ENCODE results near the gene SAP30L.

SAP30L gene

GRCh38 chr5:154406231-154406630 lies 39.6 kb upstream of the SAP30L start:
- no peaks in the 10 kb centered on the region for H3K9me3 ChIP-seq (ENCODE audit: control insufficient read depth, insufficient read depth, low read depth, low read length)
- H3K4me1 ChIP-seq (ENCODE audit: control insufficient read depth, insufficient read depth, low read length): peaks cover 11% of the 10 kb centered on the region; the same call in 1 of the 2 replicates
- no peaks in the 10 kb centered on the region for H3K36me3 ChIP-seq (ENCODE audit: control insufficient read depth, insufficient read depth, low read length)
- no peak overlapping the region for H3K9ac ChIP-seq (ENCODE audit: low read length)
- no peak overlapping the region for H3K4me3 ChIP-seq (ENCODE audit: low read depth, low read length)
- H3K27me3 ChIP-seq (ENCODE audit: control insufficient read depth, insufficient read depth, low read length): no peaks in the 10 kb centered on the region
- H3K27ac ChIP-seq (ENCODE audit: low read depth, low read length): no peak overlapping the region

- Histone ChIP-seq H3K4me3 (ENCODE audit: low read depth, low read length) (no peak overlapping the region), H3K9me3 (ENCODE audit: control insufficient read depth, insufficient read depth, low read depth, low read length) (no peaks in the 10 kb centered on the region), H3K9ac (ENCODE audit: low read length) (no peak overlapping the region), H3K27ac (ENCODE audit: low read depth, low read length) (no peak overlapping the region), H3K4me1 (ENCODE audit: control insufficient read depth, insufficient read depth, low read length) (peaks cover 11% of the 10 kb centered on the region; the same call in 1 of the 2 replicates), H3K36me3 (ENCODE audit: control insufficient read depth, insufficient read depth, low read length) (no peaks in the 10 kb centered on the region; the same call in 1 of the 2 replicates), H3K27me3 (ENCODE audit: control insufficient read depth, insufficient read depth, low read length) (no peaks in the 10 kb centered on the region)
These were observed 39.0 kb upstream of the SAP30L start for GRCh38 chr5:154406826-154407225.

DNA sequence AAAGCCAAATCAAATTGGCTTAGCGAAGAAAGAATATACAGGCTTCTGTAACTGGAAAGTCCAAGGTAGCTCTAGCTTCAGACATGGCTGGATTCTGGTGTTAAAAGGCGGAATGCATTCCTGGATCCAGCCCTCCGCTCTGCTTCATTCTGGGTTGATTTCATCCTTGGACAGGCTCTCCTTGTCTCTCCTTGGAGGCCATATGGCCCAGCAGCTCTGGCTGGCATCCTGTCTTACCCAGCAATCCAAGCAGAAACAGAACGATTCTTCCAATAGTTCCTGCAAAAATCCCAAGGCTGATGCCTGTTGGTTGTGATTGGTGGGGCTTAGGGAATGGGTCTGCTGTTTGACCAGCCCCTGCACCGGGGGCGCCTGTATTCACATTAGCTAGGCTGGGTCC lies 37.0 kb upstream of the SAP30L start:
- no peaks in the 10 kb centered on the region for H3K27me3 ChIP-seq (ENCODE audit: control insufficient read depth, insufficient read depth, low read length)
- H3K9me3 ChIP-seq (ENCODE audit: control insufficient read depth, insufficient read depth, low read depth, low read length): no peaks in the 10 kb centered on the region
- peaks cover 11% of the 10 kb centered on the region; the same call in 1 of the 2 replicates for H3K4me1 ChIP-seq (ENCODE audit: control insufficient read depth, insufficient read depth, low read length)
- no peak overlapping the region for H3K4me3 ChIP-seq (ENCODE audit: low read depth, low read length)
- H3K27ac ChIP-seq (ENCODE audit: low read depth, low read length): no peak overlapping the region
- no peak overlapping the region for H3K9ac ChIP-seq (ENCODE audit: low read length)
- H3K36me3 ChIP-seq (ENCODE audit: control insufficient read depth, insufficient read depth, low read length): no peaks in the 10 kb centered on the region; the same call in 1 of the 2 replicates

DNA sequence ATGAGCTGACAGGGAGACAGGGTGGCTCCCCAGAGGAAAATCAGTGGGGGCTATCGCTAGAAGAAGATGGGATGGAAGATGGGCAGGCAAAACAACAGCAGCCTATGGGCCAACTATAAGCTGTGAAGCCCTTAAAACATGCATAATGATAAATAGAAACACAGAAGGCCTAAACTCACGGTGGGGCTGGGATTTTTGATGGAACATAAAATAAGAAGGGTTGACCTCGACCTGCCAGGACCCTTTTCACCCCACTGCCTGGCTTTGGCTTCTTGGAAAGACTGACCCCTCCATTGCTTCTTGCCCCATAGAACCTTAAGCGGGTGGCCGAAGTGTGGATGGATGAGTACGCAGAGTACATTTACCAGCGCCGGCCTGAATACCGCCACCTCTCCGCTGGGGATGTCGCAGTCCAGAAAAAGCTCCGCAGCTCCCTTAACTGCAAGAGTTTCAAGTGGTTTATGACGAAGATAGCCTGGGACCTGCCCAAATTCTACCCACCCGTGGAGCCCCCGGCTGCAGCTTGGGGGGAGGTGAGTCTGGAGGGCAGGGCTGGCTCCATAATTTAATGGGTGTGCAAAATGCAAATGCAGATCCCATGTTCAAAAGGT lies 36.5 kb upstream of the SAP30L start:
- no peak overlapping the region for H3K9ac ChIP-seq (ENCODE audit: low read length)
- H3K27me3 ChIP-seq (ENCODE audit: control insufficient read depth, insufficient read depth, low read length): no peaks in the 10 kb centered on the region
- no peaks in the 10 kb centered on the region for H3K9me3 ChIP-seq (ENCODE audit: control insufficient read depth, insufficient read depth, low read depth, low read length)
- H3K4me1 ChIP-seq (ENCODE audit: control insufficient read depth, insufficient read depth, low read length): peaks cover 11% of the 10 kb centered on the region; the same call in 1 of the 2 replicates
- H3K4me3 ChIP-seq (ENCODE audit: low read depth, low read length): no peak overlapping the region
- no peak overlapping the region for H3K27ac ChIP-seq (ENCODE audit: low read depth, low read length)
- H3K36me3 ChIP-seq (ENCODE audit: control insufficient read depth, insufficient read depth, low read length): no peaks in the 10 kb centered on the region; the same call in 1 of the 2 replicates

DNA sequence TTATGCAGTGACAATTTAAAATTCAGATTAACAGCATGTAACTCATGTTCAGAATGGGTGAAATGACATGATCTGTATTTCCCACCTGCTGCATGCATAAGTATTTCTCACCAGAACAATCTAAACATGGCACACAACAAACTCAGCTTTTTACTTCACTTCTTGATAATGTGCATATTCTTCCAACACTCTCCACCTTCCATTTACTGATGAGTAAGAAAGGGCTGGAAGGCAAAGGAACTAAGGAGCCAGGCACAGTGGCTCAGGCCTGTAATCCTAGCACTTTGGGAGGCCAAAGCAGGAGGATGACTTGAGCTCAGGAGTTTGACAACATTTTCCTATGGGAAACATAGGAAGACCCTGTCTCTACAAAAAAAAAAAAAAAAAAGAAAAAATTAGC lies 35.8 kb upstream of the SAP30L start:
- Histone ChIP-seq H3K27me3 (ENCODE audit: control insufficient read depth, insufficient read depth, low read length) (no peaks in the 10 kb centered on the region), H3K27ac (ENCODE audit: low read depth, low read length) (no peak overlapping the region), H3K9ac (ENCODE audit: low read length) (no peak overlapping the region), H3K9me3 (ENCODE audit: control insufficient read depth, insufficient read depth, low read depth, low read length) (no peaks in the 10 kb centered on the region), H3K4me1 (ENCODE audit: control insufficient read depth, insufficient read depth, low read length) (peaks cover 7% of the 10 kb centered on the region; the same call in 1 of the 2 replicates), H3K4me3 (ENCODE audit: low read depth, low read length) (no peak overlapping the region), H3K36me3 (ENCODE audit: control insufficient read depth, insufficient read depth, low read length) (no peaks in the 10 kb centered on the region; the same call in 1 of the 2 replicates)

DNA sequence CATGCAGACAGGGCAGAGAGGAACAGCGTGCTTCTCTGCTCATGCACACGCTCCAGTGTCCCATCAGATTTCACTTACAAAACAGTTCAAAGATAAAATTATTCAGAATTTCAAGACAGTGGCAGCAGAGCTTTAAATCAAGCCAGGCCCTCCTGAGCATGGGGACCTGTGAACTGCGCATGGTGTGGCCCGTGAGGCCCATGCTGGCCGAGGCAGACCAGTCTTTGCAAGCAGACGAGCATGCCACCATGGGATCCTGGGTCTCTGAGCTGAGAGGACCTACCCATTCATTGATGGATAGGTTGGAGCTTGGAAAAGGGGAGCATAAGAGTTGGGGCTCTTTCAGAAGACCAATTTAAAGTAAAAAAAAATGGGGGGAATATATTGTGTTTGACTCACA lies 35.0 kb upstream of the SAP30L start:
- no peaks in the 10 kb centered on the region for H3K27me3 ChIP-seq (ENCODE audit: control insufficient read depth, insufficient read depth, low read length)
- no peaks in the 10 kb centered on the region for H3K9me3 ChIP-seq (ENCODE audit: control insufficient read depth, insufficient read depth, low read depth, low read length)
- H3K27ac ChIP-seq (ENCODE audit: low read depth, low read length): no peak overlapping the region
- no peaks in the 10 kb centered on the region; the same call in 1 of the 2 replicates for H3K36me3 ChIP-seq (ENCODE audit: control insufficient read depth, insufficient read depth, low read length)
- H3K9ac ChIP-seq (ENCODE audit: low read length): no peak overlapping the region
- no peak overlapping the region for H3K4me3 ChIP-seq (ENCODE audit: low read depth, low read length)
- peaks cover 7% of the 10 kb centered on the region; the same call in 1 of the 2 replicates for H3K4me1 ChIP-seq (ENCODE audit: control insufficient read depth, insufficient read depth, low read length)

DNA sequence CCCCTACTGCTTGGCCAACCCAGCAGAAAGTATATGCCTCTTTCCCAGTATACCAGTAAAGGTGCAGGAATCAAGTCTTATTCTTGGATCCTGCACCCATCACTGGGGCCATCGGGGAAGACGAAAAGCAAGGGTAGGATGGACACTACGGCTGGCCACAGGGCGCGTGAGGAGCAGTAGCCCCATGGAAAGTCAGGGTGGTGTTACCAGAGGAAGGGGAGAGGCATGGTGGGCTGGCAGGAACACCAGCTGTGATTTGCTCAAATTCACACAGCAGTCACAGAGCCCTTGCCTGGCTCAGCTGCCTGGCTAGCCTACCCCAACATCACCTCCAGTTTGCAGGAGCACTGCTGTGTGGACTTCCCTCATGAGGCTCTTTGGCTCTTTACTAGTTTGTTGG lies 34.5 kb upstream of the SAP30L start:
- Histone ChIP-seq H3K4me1 (ENCODE audit: control insufficient read depth, insufficient read depth, low read length) (peaks cover 7% of the 10 kb centered on the region; the same call in 1 of the 2 replicates), H3K36me3 (ENCODE audit: control insufficient read depth, insufficient read depth, low read length) (no peaks in the 10 kb centered on the region; the same call in 1 of the 2 replicates), H3K9me3 (ENCODE audit: control insufficient read depth, insufficient read depth, low read depth, low read length) (no peaks in the 10 kb centered on the region), H3K9ac (ENCODE audit: low read length) (no peak overlapping the region), H3K27me3 (ENCODE audit: control insufficient read depth, insufficient read depth, low read length) (no peaks in the 10 kb centered on the region), H3K27ac (ENCODE audit: low read depth, low read length) (no peak overlapping the region), H3K4me3 (ENCODE audit: low read depth, low read length) (no peak overlapping the region)

GRCh38 chr5:154412316-154412715 lies 33.5 kb upstream of the SAP30L start:
- no peak overlapping the region for H3K4me3 ChIP-seq (ENCODE audit: low read depth, low read length)
- no peaks in the 10 kb centered on the region; the same call in 1 of the 2 replicates for H3K36me3 ChIP-seq (ENCODE audit: control insufficient read depth, insufficient read depth, low read length)
- H3K4me1 ChIP-seq (ENCODE audit: control insufficient read depth, insufficient read depth, low read length): peaks cover 7% of the 10 kb centered on the region; the same call in 1 of the 2 replicates
- H3K27ac ChIP-seq (ENCODE audit: low read depth, low read length): no peak overlapping the region
- H3K9me3 ChIP-seq (ENCODE audit: control insufficient read depth, insufficient read depth, low read depth, low read length): no peaks in the 10 kb centered on the region
- H3K9ac ChIP-seq (ENCODE audit: low read length): no peak overlapping the region
- H3K27me3 ChIP-seq (ENCODE audit: control insufficient read depth, insufficient read depth, low read length): no peaks in the 10 kb centered on the region

GRCh38 chr5:154412925-154413324 lies 32.9 kb upstream of the SAP30L start:
- H3K27ac ChIP-seq (ENCODE audit: low read depth, low read length): no peak overlapping the region
- H3K4me3 ChIP-seq (ENCODE audit: low read depth, low read length): no peak overlapping the region
- no peak overlapping the region for H3K9ac ChIP-seq (ENCODE audit: low read length)
- peaks cover 7% of the 10 kb centered on the region; the same call in 1 of the 2 replicates for H3K4me1 ChIP-seq (ENCODE audit: control insufficient read depth, insufficient read depth, low read length)
- no peaks in the 10 kb centered on the region for H3K9me3 ChIP-seq (ENCODE audit: control insufficient read depth, insufficient read depth, low read depth, low read length)
- H3K27me3 ChIP-seq (ENCODE audit: control insufficient read depth, insufficient read depth, low read length): no peaks in the 10 kb centered on the region
- H3K36me3 ChIP-seq (ENCODE audit: control insufficient read depth, insufficient read depth, low read length): no peaks in the 10 kb centered on the region; the same call in 1 of the 2 replicates

DNA sequence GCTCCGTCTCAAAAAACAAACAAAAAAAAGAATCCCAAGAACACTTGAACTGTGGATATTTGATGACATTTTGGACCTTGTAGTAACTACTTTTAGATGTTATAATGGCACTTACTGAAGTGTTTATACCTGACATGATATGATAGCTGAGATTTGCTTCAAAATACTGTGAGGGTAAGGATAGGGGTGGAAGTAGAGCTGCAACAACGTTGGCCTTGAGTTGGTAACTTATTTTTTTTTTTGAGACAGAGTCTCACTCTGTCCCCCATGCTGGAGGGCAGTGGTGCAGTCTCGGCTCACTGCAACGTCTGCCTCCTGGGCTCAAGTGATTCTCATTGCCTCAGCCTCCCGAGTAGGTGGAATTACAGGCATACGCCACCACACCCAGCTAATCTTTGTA lies 30.7 kb upstream of the SAP30L start:
- no peak overlapping the region for H3K4me3 ChIP-seq (ENCODE audit: low read depth, low read length)
- no peaks in the 10 kb centered on the region for H3K9me3 ChIP-seq (ENCODE audit: control insufficient read depth, insufficient read depth, low read depth, low read length)
- no peaks in the 10 kb centered on the region; the same call in 1 of the 2 replicates for H3K36me3 ChIP-seq (ENCODE audit: control insufficient read depth, insufficient read depth, low read length)
- H3K4me1 ChIP-seq (ENCODE audit: control insufficient read depth, insufficient read depth, low read length): no peaks in the 10 kb centered on the region
- no peaks in the 10 kb centered on the region for H3K27me3 ChIP-seq (ENCODE audit: control insufficient read depth, insufficient read depth, low read length)
- H3K27ac ChIP-seq (ENCODE audit: low read depth, low read length): no peak overlapping the region
- H3K9ac ChIP-seq (ENCODE audit: low read length): no peak overlapping the region

DNA sequence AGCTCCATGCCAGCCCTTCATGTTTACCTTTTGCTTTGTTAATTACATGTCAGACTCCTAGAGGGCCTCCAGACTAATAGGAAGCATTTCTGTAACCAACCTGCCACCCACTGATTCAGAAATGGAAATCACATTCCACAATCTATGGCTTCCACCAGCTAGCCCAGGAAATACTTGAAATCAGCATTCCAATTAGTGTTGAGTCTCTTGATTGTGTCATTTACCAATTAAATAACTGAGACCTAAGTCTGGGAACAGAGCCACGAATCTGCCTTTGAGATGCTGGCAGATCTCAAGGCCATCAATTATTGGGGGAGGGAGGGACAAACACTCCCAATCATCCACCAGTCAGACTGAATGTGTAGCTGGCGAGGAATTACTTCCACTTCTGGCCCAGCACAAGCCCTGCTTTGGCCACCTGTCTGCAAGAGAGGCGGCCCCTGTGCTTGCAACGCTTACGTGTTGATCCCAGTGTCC lies 27.4 kb upstream of the SAP30L start:
- Histone ChIP-seq H3K9ac (ENCODE audit: low read length) (no peak overlapping the region), H3K9me3 (ENCODE audit: control insufficient read depth, insufficient read depth, low read depth, low read length) (no peaks in the 10 kb centered on the region), H3K4me1 (ENCODE audit: control insufficient read depth, insufficient read depth, low read length) (no peaks in the 10 kb centered on the region), H3K27me3 (ENCODE audit: control insufficient read depth, insufficient read depth, low read length) (no peaks in the 10 kb centered on the region), H3K36me3 (ENCODE audit: control insufficient read depth, insufficient read depth, low read length) (no peaks in the 10 kb centered on the region), H3K27ac (ENCODE audit: low read depth, low read length) (no peak overlapping the region), H3K4me3 (ENCODE audit: low read depth, low read length) (no peak overlapping the region)
